HG03432 (cell line): ENCODE data around the gene TEX13B.

Experiments
- ATAC-seq: cut with Tn5 transposase; IDR thresholded peaks from one replicate; pipeline ENCODE4 v1.9.1; 2021; ENCODE audit warnings: mild to moderate bottlenecking, moderate library complexity; ENCODE audit not compliant: unreplicated experiment

The TEX13B gene

DNA sequence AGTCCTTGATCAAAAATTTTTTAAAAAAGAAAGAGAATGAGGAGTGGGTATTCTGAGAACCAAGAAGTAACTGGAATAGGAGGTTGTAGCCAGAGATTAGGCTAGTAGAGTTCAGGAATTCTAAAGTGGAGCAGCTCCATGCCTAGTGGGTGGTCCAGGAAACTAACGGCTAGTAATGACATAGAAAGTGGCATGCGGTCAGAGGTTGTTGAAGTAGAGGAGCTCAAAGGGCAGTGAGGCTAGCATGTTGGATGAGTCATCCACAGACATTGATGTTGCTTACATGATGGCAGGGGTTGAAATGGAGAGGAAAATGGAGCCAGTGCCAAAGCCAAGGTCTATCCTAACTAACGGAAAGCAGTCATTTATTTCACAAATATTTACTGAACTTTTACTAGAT is 42.1 kb downstream of the TEX13B start:
- ATAC-seq = no peak

DNA sequence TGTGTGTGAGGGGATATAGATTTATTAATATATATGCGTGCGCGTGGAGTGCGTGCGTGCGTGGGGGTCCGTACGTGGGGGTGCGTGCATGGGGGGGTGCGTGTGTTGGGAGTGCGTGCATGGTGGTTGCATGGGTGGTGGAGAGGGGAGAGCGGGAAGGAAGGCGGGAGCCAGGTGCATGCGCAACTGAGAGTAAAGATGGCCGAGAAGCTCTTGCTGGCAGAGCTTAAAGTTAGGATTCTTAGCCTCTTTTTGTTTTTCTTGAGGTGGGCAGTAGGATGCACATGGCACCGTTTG is 45.8 kb downstream of the TEX13B start:
- no peak for ATAC-seq

DNA sequence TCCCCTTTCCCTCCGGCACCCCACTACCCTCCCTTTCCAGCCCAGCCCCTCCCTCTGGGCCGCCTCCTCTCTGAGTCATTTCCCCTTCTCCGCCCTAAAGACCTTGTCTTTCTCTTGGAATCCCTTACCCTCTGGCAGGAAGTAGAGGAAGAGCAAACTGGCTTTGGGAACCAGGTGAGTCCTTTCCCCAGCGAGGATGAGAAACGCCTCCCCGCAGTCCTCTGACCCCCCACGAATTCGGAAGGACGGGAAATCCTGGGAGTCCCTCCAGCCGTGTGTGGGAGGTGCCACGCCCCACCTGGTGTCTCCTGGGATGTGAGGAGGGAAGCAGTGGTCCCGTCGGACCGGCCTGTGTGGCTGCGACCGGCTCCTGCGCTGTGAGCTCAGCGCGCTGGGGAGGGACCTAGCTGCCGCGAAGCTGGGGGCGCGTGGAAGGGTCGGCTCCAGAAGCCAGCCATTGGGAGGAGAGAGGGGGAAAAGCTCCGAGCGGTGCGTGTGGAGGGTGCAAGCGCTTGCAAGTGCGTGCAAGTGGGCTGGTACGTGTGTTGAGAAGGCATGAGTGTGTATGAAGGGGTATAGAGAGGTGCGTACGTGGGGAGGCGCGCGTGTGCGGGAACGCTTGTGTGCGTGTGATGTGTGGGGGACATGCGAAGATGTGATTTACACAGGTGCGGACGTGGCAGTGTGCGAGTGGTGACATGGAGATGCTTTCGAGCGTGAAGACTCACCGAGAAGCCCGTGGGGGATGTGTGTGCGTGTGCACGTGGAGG is 46.3 kb downstream of the TEX13B start:
- ATAC-seq = no peak

DNA sequence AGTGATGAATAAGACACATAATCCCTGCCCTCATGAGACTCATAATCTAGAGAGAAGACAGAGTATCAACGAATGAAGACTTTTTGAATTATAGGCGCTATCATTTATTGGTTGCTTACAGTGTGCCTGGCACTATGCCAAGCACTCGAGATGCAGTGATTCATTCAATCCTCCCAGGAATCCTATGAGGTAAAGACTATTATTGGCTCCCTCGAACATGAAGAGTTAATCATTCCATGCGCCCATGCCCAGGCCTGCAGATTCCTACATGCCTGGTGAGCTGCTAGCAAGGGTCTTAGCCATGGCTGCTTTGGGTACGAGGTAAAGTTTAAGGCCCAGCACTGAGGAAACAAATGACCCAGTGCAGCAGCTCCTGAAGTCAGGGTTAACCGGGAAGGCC is 47.0 kb downstream of the TEX13B start:
- no peak for ATAC-seq

DNA sequence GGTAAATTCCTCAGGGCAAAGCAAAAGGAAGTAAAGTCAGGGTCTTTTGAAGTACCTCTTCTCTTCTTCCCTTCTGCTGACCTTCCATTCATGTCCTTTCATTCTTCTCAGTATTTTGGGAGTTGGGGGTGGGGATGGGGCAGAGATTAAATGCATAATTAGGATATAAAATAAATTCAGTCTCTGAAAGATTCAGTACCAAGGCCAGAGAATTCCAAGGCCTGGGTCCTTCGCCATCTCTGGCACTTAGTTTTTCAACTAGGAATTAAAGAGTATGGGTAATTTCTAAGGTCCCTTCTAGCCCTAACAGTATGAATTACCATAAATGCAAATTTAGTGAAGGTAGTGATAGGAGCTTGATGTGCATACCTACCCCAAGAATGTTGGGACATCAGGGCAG is 47.9 kb downstream of the TEX13B start:
- no peak for ATAC-seq
